ENCODE data around the gene MED13L. TPM values are rescaled to one million over a fixed set of nuclear protein-coding genes. Genes with fewer than 3 reads are reported as not detected.

The MED13L gene
- total RNA-seq, 2 experiments from 2014 or later, result 42.4 to 46.0 TPM

DNA sequence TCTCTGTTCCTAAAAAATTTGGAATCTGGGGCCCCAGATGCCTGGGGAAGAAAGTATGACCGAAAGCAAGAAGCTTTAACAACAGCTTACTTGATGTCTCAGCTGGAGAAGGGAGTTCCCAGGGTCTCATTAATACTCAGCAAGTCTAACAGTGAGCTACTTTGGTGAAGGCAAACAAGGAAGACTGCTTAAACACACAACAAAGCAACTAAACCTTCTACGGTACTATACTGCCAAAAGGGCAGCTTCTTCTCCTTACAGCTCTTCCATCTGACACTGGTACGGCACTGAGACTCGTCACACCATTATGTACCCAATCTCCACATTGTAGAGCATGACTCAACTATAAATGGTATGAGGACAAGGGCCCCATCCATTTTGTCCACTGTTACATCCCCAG, 213.0 kb downstream of the MED13L start:
- no peak for DNase-seq
- peaks cover 50% of the 10 kb centered on the region for H3K4me1 Mint-ChIP-seq (ENCODE audit: low read depth)
- intact Hi-C loops (cut with micrococcal nuclease), result loop anchor here (5.0 kb wide), 1 partner anchor 493 kb away; the partner anchor contains the start of gene MAP1LC3B2
- no peaks in the 10 kb centered on the region for H3K9me3 Mint-ChIP-seq
- H3K27ac Mint-ChIP-seq, result no peak overlapping the region
- no peaks in the 10 kb centered on the region for H3K36me3 Mint-ChIP-seq (ENCODE audit: low read depth)
- H3K4me3 Mint-ChIP-seq, result no peak overlapping the region
- CTCF ChIA-PET, result interaction anchor here (0.8 to 1.0 kb wide), 2 partner anchors 70 to 183 kb away, joined by 3 read pairs; no protein-coding TSS in a partner anchor
- no peaks in the 10 kb centered on the region for H3K27me3 Mint-ChIP-seq (ENCODE audit: low read depth)

DNA sequence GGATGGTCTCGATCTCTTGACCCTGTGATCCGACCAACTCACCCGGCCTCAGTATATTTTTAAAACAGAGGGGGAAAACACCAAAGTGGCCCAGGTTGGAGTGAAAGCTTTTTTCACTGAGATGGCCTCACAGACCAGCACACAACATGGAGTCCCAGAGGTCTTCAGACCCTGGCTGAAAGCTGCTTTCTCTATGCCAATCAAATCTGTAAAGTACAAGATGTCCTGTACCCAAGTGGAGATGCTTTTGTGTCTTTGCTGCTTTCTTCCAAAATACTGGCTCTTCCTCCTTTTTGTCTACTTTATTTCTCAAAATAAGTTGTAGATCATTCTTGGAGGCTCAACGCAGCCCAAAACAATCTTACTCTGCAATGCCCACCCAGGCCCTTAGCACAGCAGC, 214.8 kb downstream of the MED13L start:
- intact Hi-C loops (cut with micrococcal nuclease), result loop anchor here (5.0 kb wide), 1 partner anchor 495 kb away; the partner anchor contains the start of gene MAP1LC3B2
- H3K4me3 Mint-ChIP-seq, result no peak overlapping the region
- H3K27me3 Mint-ChIP-seq (ENCODE audit: low read depth), result no peaks in the 10 kb centered on the region
- DNase-seq, result no peak
- H3K4me1 Mint-ChIP-seq (ENCODE audit: low read depth), result peaks cover 56% of the 10 kb centered on the region
- CTCF ChIA-PET, result interaction anchor here (0.8 to 1.6 kb wide), 2 partner anchors 132 to 155 kb away, joined by 4 read pairs; no protein-coding TSS in a partner anchor
- H3K27ac Mint-ChIP-seq, result no peak overlapping the region
- H3K9me3 Mint-ChIP-seq, result no peaks in the 10 kb centered on the region
- no peaks in the 10 kb centered on the region for H3K36me3 Mint-ChIP-seq (ENCODE audit: low read depth)

DNA sequence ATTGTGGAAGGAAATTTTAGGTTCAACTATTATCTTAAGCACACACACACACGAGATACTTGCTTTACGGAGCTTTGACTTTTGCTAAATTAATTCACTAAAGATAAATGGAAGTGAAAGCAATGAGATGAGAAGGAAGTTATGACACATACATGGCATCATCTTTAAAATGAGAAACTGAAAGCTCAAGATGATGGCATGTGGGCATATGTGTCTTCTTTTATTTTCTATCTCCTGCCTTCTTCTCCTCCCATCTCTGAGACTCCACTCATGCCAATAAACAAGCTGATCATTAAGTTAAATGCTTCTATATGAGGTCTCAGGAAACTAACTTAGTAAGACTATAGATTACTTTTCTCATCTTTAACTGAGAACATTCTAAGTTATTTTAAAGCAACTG, 216.7 kb downstream of the MED13L start:
- intact Hi-C loops (cut with micrococcal nuclease), result loop anchor here (1.0 to 5.0 kb wide), 6 partner anchors 20 to 497 kb away; partner anchors contain the start of gene MAP1LC3B2
- no peaks in the 10 kb centered on the region for H3K27me3 Mint-ChIP-seq (ENCODE audit: low read depth)
- H3K27ac Mint-ChIP-seq, result peak overlapping the region; percentile 81
- CTCF ChIA-PET, result interaction anchor here (0.5 to 0.6 kb wide), 2 partner anchors 177 to 181 kb away, joined by 3 read pairs; no protein-coding TSS in a partner anchor
- H3K9me3 Mint-ChIP-seq, result no peaks in the 10 kb centered on the region
- DNase-seq, result no peak
- peak overlapping the region; percentile 56 for H3K4me3 Mint-ChIP-seq
- no peaks in the 10 kb centered on the region for H3K36me3 Mint-ChIP-seq (ENCODE audit: low read depth)
- peaks cover 52% of the 10 kb centered on the region for H3K4me1 Mint-ChIP-seq (ENCODE audit: low read depth)

DNA sequence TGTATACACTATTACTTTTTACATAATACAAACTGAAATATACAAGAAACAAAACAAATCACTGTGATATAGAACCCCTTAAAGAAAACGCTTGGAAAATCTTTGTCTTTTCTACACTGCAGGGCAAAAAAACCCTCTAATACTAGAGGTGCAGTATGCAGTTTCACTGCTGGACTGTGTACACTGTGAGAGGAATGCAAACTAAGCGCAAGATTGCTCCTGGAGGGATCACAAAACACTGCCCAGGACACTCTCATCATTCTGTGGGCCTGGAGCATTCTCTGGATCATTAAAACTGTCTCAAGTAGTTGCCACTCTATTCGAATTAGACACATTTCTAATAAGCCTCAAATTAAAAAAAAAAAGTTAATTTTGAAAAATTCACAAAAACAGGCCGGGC, 217.6 kb downstream of the MED13L start:
- H3K4me3 Mint-ChIP-seq, result no peak overlapping the region
- H3K9me3 Mint-ChIP-seq, result no peaks in the 10 kb centered on the region
- CTCF ChIA-PET, result interaction anchor here (1.5 kb wide), 1 partner anchor 176 kb away, joined by 6 read pairs; no protein-coding TSS in a partner anchor
- H3K36me3 Mint-ChIP-seq (ENCODE audit: low read depth), result no peaks in the 10 kb centered on the region
- H3K27me3 Mint-ChIP-seq (ENCODE audit: low read depth), result no peaks in the 10 kb centered on the region
- peaks cover 52% of the 10 kb centered on the region for H3K4me1 Mint-ChIP-seq (ENCODE audit: low read depth)
- no peak for DNase-seq
- no peak overlapping the region for H3K27ac Mint-ChIP-seq
- intact Hi-C loops (cut with micrococcal nuclease), result loop anchor here (1.0 to 5.0 kb wide), 5 partner anchors 33 to 497 kb away; partner anchors contain the start of gene MAP1LC3B2

DNA sequence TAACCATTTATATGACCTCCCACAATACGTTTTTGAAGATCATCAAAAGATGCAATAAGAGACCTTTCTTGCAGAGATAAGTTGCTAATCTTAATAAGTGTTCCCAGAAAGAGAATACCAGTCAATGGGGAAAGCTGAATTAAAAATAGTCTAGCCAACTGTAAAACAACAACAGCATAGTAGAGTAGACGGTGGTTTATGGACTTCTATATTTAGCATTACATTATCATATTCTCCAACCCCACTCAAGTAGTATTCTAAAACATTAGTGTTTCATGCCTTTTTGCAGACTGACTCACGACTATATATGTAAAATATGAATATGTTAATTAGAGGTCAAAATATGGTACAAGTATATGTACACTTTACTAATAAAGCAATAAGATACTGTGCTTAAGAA, 218.9 kb downstream of the MED13L start:
- CTCF ChIA-PET, result interaction anchor here (1.5 kb wide), 1 partner anchor 177 kb away, joined by 6 read pairs; no protein-coding TSS in a partner anchor
- no peak for DNase-seq
- Mint-ChIP-seq H3K27ac (no peak overlapping the region), H3K9me3 (no peaks in the 10 kb centered on the region), H3K4me3 (no peak overlapping the region), H3K36me3 (ENCODE audit: low read depth) (no peaks in the 10 kb centered on the region), H3K4me1 (ENCODE audit: low read depth) (peaks cover 61% of the 10 kb centered on the region), H3K27me3 (ENCODE audit: low read depth) (no peaks in the 10 kb centered on the region)
- intact Hi-C loops (cut with micrococcal nuclease), result no loop called here

DNA sequence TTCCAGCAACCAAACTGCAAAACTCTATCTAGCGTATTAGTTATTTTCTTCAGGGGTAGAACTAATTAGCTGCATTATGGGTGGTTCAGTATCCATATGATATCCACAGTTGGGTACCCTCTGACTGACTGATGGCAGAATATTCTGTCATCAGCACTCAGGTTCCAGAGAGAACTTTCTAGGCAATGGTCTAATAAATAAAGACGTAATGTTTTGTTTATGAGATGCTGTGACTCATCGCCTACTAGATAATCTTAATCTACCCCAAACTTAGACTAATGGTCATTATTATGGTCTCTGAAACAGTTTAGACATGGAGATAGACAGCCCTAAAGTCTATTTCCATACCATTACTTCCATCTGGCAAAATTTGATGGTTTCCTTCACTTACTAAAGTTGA, 220.1 kb downstream of the MED13L start:
- no peak overlapping the region for H3K27ac Mint-ChIP-seq
- H3K4me1 Mint-ChIP-seq (ENCODE audit: low read depth), result peaks cover 64% of the 10 kb centered on the region
- no peaks in the 10 kb centered on the region for H3K36me3 Mint-ChIP-seq (ENCODE audit: low read depth)
- CTCF ChIA-PET, result interaction anchor here (1.4 kb wide), 1 partner anchor 35 kb away, joined by 3 read pairs; no protein-coding TSS in a partner anchor
- H3K4me3 Mint-ChIP-seq, result no peak overlapping the region
- no peak for DNase-seq
- intact Hi-C loops (cut with micrococcal nuclease), result no loop called here
- H3K27me3 Mint-ChIP-seq (ENCODE audit: low read depth), result no peaks in the 10 kb centered on the region
- no peaks in the 10 kb centered on the region for H3K9me3 Mint-ChIP-seq

DNA sequence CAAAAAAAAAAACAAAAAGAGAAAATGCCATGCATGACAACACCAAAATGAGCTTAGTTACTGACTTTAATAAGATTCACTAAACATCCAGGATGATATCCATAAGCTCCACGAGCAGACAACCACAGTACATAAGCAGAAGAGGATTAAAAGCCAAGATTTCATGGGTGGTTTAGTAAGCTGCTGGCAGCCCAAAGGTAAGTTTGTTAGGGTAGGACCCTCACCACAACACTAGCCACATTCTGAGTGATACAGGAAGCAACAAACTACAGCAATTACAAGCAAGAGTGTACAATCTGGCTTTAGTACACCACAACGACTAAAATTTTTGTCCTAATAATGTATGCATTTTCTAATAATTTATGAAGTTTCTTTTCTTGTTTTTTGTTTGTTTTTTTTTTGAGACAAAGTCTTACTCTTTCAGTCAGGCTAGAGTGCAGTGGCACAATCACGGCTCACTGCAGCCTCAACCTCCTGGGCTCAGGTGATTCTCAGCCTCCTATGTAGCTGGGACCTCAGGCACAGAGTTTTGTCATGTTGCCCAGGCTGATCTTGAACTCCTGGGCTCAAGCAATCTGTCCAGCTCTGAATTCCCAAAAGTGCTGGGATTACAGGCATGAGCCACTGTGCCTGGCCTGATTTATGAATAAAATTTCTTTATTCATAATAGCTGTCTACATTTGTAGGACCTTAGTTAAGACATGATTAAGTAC, 221.4 kb downstream of the MED13L start:
- intact Hi-C loops (cut with micrococcal nuclease), result no loop called here
- Mint-ChIP-seq H3K27ac (no peak overlapping the region), H3K27me3 (ENCODE audit: low read depth) (no peaks in the 10 kb centered on the region), H3K4me1 (ENCODE audit: low read depth) (peaks cover 63% of the 10 kb centered on the region), H3K9me3 (no peaks in the 10 kb centered on the region), H3K36me3 (ENCODE audit: low read depth) (no peaks in the 10 kb centered on the region), H3K4me3 (no peak overlapping the region)
- CTCF ChIA-PET, result interaction anchor here (0.7 to 1.4 kb wide), 3 partner anchors 12 to 202 kb away, joined by 3 read pairs; no protein-coding TSS in a partner anchor
- DNase-seq, result no peak

DNA sequence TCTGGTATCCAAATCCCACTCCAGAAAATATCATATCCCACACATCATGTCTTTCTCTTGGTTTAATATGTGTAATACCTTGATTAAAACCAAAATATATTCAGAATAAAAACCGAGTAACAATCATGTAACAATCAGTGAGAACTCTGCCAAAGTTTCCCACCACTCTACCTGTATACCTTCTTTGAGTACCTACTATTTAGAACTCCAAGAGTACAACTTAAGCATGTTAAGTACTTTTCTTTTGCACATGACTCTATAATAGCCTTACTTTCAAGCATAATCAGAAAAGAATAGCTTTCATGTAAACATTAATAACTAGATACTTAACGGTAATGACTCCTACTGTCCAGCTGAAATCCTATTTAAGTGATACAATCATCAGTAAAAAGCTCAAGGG, 223.2 kb downstream of the MED13L start:
- Mint-ChIP-seq H3K4me3 (no peak overlapping the region), H3K4me1 (ENCODE audit: low read depth) (peaks cover 63% of the 10 kb centered on the region), H3K9me3 (no peaks in the 10 kb centered on the region), H3K27me3 (ENCODE audit: low read depth) (no peaks in the 10 kb centered on the region), H3K36me3 (ENCODE audit: low read depth) (no peaks in the 10 kb centered on the region), H3K27ac (no peak overlapping the region)
- intact Hi-C loops (cut with micrococcal nuclease), result no loop called here
- no peak for DNase-seq
- CTCF ChIA-PET, result interaction anchor here (1.3 kb wide), 1 partner anchor 182 kb away, joined by 3 read pairs; no protein-coding TSS in a partner anchor

DNA sequence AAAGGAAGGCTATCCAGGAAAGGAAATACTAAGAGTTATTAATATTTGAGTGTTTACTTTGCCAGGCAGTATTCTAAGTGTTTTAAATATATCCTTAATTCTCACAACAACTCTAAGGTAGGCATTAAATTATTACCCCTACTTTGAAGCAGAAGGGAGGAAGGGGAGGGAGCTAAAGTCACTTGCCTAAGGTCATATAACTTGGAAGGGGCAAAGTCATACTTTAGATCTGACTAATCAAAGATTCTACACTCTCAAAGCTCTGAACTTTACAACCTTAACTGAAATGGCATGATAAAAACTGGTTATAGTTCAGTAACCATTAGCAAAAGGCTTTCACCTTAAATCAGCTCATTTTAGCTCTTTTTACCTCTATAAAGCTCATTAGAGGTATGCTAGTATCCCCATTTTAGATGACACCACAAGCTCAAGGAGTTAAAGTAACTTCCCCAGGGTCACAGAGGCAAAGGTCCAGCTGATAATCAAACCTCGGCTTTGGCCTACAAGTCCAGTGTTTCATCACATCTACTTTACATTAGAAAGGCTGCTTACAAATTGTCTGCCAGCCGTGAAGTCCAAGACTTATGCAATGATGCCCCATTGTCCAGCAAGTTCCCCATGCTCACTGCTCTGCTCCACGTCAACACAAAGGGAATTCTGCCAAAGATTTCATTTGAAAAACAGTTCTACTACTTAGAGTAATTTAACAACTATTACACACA, 223.9 kb downstream of the MED13L start:
- no peak for DNase-seq

DNA sequence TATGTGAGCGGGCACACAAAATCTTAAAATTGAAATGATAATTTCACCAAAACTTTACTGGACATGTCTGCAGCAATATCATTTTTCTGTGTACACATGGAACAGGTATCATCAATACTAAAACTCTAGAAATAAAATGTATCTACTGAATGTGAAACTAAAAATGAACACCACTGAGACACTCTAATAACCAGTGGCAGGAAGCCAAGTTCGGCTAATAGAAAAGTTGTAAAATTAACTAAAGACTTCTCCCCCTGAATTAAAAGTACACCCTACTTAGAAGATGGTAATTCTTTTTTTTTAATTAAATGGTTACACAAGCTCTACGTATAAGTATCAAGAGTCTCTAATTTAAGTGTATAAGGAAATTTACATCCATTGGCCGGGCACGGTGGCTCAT, 227.2 kb downstream of the MED13L start:
- H3K27ac Mint-ChIP-seq, result no peak overlapping the region
- no peaks in the 10 kb centered on the region for H3K9me3 Mint-ChIP-seq
- H3K4me1 Mint-ChIP-seq (ENCODE audit: low read depth), result peaks cover 63% of the 10 kb centered on the region
- peaks cover under 1% of the 10 kb centered on the region for H3K36me3 Mint-ChIP-seq (ENCODE audit: low read depth)
- no peak overlapping the region for H3K4me3 Mint-ChIP-seq
- H3K27me3 Mint-ChIP-seq (ENCODE audit: low read depth), result no peaks in the 10 kb centered on the region
- no peak for DNase-seq
- CTCF ChIA-PET, result interaction anchor here (1.2 kb wide), 1 partner anchor 39 kb away, joined by 3 read pairs; no protein-coding TSS in a partner anchor
- intact Hi-C loops (cut with micrococcal nuclease), result no loop called here

More for the DNA sequence above, 223.9 kb downstream of the MED13L start:
- Mint-ChIP-seq H3K36me3 (ENCODE audit: low read depth) (no peaks in the 10 kb centered on the region), H3K4me3 (no peak overlapping the region), H3K9me3 (no peaks in the 10 kb centered on the region), H3K27ac (no peak overlapping the region), H3K27me3 (ENCODE audit: low read depth) (no peaks in the 10 kb centered on the region), H3K4me1 (ENCODE audit: low read depth) (peaks cover 67% of the 10 kb centered on the region)
- CTCF ChIA-PET, result interaction anchor here (0.6 to 1.3 kb wide), 2 partner anchors 183 to 1804 kb away, joined by 3 read pairs; no protein-coding TSS in a partner anchor
- intact Hi-C loops (cut with micrococcal nuclease), result no loop called here

DNA sequence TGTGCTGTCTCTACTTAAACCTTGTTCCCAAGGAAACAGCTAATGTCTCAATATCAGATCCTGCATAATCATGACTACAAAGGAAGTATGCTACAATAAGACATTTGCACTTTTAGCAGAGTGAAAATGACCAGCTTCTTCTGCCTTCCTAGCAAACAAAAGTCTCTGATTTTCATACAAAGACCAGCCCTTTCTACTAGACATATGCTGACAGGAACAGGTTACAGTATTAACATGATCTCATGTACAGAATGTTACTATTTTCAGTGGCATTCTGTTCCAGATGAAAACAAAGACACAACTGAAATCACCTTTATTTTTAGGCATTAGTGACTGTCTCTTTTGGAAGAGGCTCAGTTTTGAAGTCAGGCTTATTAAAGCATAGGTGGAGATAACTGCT, 228.6 kb downstream of the MED13L start:
- Mint-ChIP-seq H3K4me1 (ENCODE audit: low read depth) (peaks cover 62% of the 10 kb centered on the region), H3K9me3 (no peaks in the 10 kb centered on the region), H3K36me3 (ENCODE audit: low read depth) (peaks cover 3% of the 10 kb centered on the region), H3K4me3 (no peak overlapping the region), H3K27me3 (ENCODE audit: low read depth) (no peaks in the 10 kb centered on the region), H3K27ac (no peak overlapping the region)
- intact Hi-C loops (cut with micrococcal nuclease), result no loop called here
- DNase-seq, result no peak
- CTCF ChIA-PET, result no interaction called here

DNA sequence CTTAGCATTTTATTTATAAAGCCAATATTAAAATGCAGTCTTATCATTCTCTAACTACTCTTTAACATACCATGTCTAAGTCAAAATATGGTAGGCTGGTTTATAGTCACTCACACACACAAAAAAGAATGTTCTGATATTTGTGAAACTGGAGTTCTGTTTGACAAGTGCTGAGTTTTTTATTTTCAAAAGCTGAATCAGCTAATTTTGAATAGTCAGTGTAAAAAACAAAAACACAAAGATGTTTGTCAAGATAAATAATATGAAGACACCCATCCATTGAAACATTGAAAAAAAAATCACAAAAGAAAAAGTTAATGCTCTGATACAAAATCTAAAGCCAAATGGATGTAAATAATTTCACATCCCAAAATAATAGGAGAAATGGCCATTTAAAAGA, 231.5 kb downstream of the MED13L start:
- CTCF ChIA-PET, result no interaction called here
- H3K4me1 Mint-ChIP-seq (ENCODE audit: low read depth), result peaks cover 45% of the 10 kb centered on the region
- H3K4me3 Mint-ChIP-seq, result no peak overlapping the region
- DNase-seq, result no peak
- H3K9me3 Mint-ChIP-seq, result no peaks in the 10 kb centered on the region
- H3K27ac Mint-ChIP-seq, result no peak overlapping the region
- H3K27me3 Mint-ChIP-seq (ENCODE audit: low read depth), result no peaks in the 10 kb centered on the region
- intact Hi-C loops (cut with micrococcal nuclease), result no loop called here
- H3K36me3 Mint-ChIP-seq (ENCODE audit: low read depth), result peaks cover 4% of the 10 kb centered on the region
